CD8-positive, alpha-beta memory T cell (primary cell): ENCODE results near the gene F9. TPM values are rescaled to one million over a fixed set of nuclear protein-coding genes. Genes with fewer than 3 reads are reported as not detected.

Source experiments
- CTCF ChIA-PET: fragments of 350-600 bp; sonication (Branson Sonifier 250); formaldehyde crosslinking; loops from one replicate; lab custom pipeline; 2021; ENCODE audit warnings: antibody characterized with exemption; lab: Charles Lee
- POLR2A ChIA-PET: fragments of 350-600 bp; sonication (Branson Sonifier 250); formaldehyde crosslinking; loops from one replicate; lab custom pipeline; 2021; ENCODE audit warnings: antibody characterized with exemption; lab: Charles Lee
- DNase-seq, 5 donors: peaks; one replicate each; pipeline versions ENCODE4 v3.0.0 to v3.0.0-alpha.2; 2020 to 2022; ENCODE audit warnings: mixed read lengths in 1 of 5
- H3K27ac ChIP-seq: one replicate; pipeline ENCODE4 v1.7.0; 2013; ENCODE audit warnings: low read depth, mild to moderate bottlenecking, low read length, moderate library complexity
- H3K27me3 ChIP-seq: 2 replicates; pipeline ENCODE4 v1.7.0; 2013; ENCODE audit warnings: low read length, mild to moderate bottlenecking; ENCODE audit not compliant: insufficient read depth, poor library complexity, severe bottlenecking
- H3K36me3 ChIP-seq: 2 replicates; pipeline ENCODE4 v1.7.0; 2013; ENCODE audit warnings: mild to moderate bottlenecking, low read length, moderate library complexity; ENCODE audit not compliant: insufficient read depth
- H3K4me1 ChIP-seq: 2 replicates; pipeline ENCODE4 v1.7.0; 2013; ENCODE audit warnings: mild to moderate bottlenecking, low read length, moderate library complexity; ENCODE audit not compliant: insufficient read depth
- H3K4me3 ChIP-seq: 2 replicates; pipeline ENCODE4 v1.7.0; 2013; ENCODE audit warnings: mild to moderate bottlenecking, low read length
- H3K9me3 ChIP-seq: 2 replicates; pipeline ENCODE4 v1.7.0; 2013; ENCODE audit warnings: mild to moderate bottlenecking, low read length
- H3K27ac Mint-ChIP-seq, 8 donors: one replicate each; pipeline ENCODE4 v1.8.0; 2020 to 2021; ENCODE audit warnings: mixed read lengths in 8 of 8, mild to moderate bottlenecking in 6 of 8, inconsistent platforms in 3 of 8, moderate library complexity in 3 of 8
- H3K27me3 Mint-ChIP-seq, 2 donors: one replicate each; pipeline ENCODE4 v1.8.0; 2020 to 2021; ENCODE audit warnings: mixed read lengths in 2 of 2, mild to moderate bottlenecking in 1 of 2, moderate library complexity in 1 of 2
- H3K36me3 Mint-ChIP-seq, 3 donors: one replicate each; pipeline ENCODE4 v1.8.0; 2020 to 2021; ENCODE audit warnings: mixed read lengths in 3 of 3, inconsistent platforms in 1 of 3, mild to moderate bottlenecking in 1 of 3
- H3K4me1 Mint-ChIP-seq, 3 donors: one replicate each; pipeline ENCODE4 v1.8.0; 2020 to 2021; ENCODE audit warnings: mixed read lengths in 3 of 3, inconsistent platforms in 1 of 3, mild to moderate bottlenecking in 1 of 3
- H3K4me3 Mint-ChIP-seq, 7 donors: one replicate each; pipeline ENCODE4 v1.8.0; 2020 to 2021; ENCODE audit warnings: mixed read lengths in 7 of 7, mild to moderate bottlenecking in 6 of 7, moderate library complexity in 4 of 7, inconsistent platforms in 2 of 7
- H3K9me3 Mint-ChIP-seq, 5 donors: one replicate each; pipeline ENCODE4 v1.8.0; 2020 to 2022; ENCODE audit warnings: mixed read lengths in 5 of 5, mild to moderate bottlenecking in 3 of 5, moderate library complexity in 2 of 5, inconsistent platforms in 1 of 5
- polyA plus RNA-seq: library from polyadenylated mRNA; unstranded; fragments of 300-500 nt; fragmentation: Illumina TruSeq; gene quantifications from one replicate; pipeline ENCODE4 v1.2.3, GENCODE V29; 2021
- total RNA-seq, 2 experiments: library from RNA; stranded (reverse); gene quantifications; one replicate each; pipeline ENCODE4 v1.2.3, GENCODE V29; 2021

The F9 gene
- total and polyA plus RNA-seq, 3 experiments from 2014 or later: not detected

GRCh38 chrX:139533444-139533843 lies 2.9 kb downstream of the F9 start:
- H3K27ac Mint-ChIP-seq: peak overlapping the region in 1 of 8 donors; percentile 51
- H3K9me3 Mint-ChIP-seq: no peaks in the 10 kb centered on the region
- H3K27me3 Mint-ChIP-seq: peaks cover 0 to 4% of the 10 kb centered on the region in 2 donors
- no peak overlapping the region for H3K4me3 Mint-ChIP-seq
- H3K4me1 Mint-ChIP-seq: no peaks in the 10 kb centered on the region
- H3K4me3 ChIP-seq: no peak overlapping the region
- no peak overlapping the region for H3K27ac ChIP-seq
- H3K36me3 Mint-ChIP-seq: no peaks in the 10 kb centered on the region
- no peaks in the 10 kb centered on the region for H3K36me3 ChIP-seq
- H3K27me3 ChIP-seq: no peaks in the 10 kb centered on the region
- no peak for DNase-seq
- no peaks in the 10 kb centered on the region for H3K4me1 ChIP-seq
- H3K9me3 ChIP-seq: no peaks in the 10 kb centered on the region
- ChIA-PET POLR2A (no interaction called here), CTCF (no interaction called here)

GRCh38 chrX:139538907-139539790 lies 8.6 kb downstream of the F9 start:
- Histone ChIP-seq H3K4me3 (no peak overlapping the region), H3K9me3 (no peaks in the 10 kb centered on the region), H3K27me3 (no peaks in the 10 kb centered on the region), H3K27ac (no peak overlapping the region), H3K4me1 (no peaks in the 10 kb centered on the region), H3K36me3 (no peaks in the 10 kb centered on the region)
- H3K9me3 Mint-ChIP-seq: no peaks in the 10 kb centered on the region
- peaks cover 0 to 2% of the 10 kb centered on the region in 2 donors for H3K27me3 Mint-ChIP-seq
- no peak overlapping the region for H3K4me3 Mint-ChIP-seq
- H3K4me1 Mint-ChIP-seq: no peaks in the 10 kb centered on the region
- no peak overlapping the region for H3K27ac Mint-ChIP-seq
- ChIA-PET POLR2A (no interaction called here), CTCF (no interaction called here)
- no peak for DNase-seq
- H3K36me3 Mint-ChIP-seq: no peaks in the 10 kb centered on the region

- Histone ChIP-seq H3K27me3 (no peaks in the 10 kb centered on the region), H3K4me1 (no peaks in the 10 kb centered on the region), H3K27ac (no peak overlapping the region), H3K4me3 (no peak overlapping the region), H3K9me3 (no peaks in the 10 kb centered on the region), H3K36me3 (no peaks in the 10 kb centered on the region)
- Mint-ChIP-seq H3K9me3 (no peaks in the 10 kb centered on the region), H3K36me3 (no peaks in the 10 kb centered on the region), H3K4me1 (no peaks in the 10 kb centered on the region), H3K27me3 (peaks cover 0 to 4% of the 10 kb centered on the region in 2 donors), H3K27ac (no peak overlapping the region), H3K4me3 (no peak overlapping the region)
- POLR2A ChIA-PET: no interaction called here
- DNase-seq: no peak
- CTCF ChIA-PET: no interaction called here
Observed at GRCh38 chrX:139542652-139543051, 12.1 kb downstream of the F9 start.

- H3K27me3 Mint-ChIP-seq: peaks cover 0 to 1% of the 10 kb centered on the region in 2 donors
- H3K36me3 Mint-ChIP-seq: no peaks in the 10 kb centered on the region
- H3K4me1 ChIP-seq: no peaks in the 10 kb centered on the region
- H3K4me3 ChIP-seq: no peak overlapping the region
- H3K27ac Mint-ChIP-seq: no peak overlapping the region
- H3K27me3 ChIP-seq: no peaks in the 10 kb centered on the region
- no peaks in the 10 kb centered on the region for H3K9me3 ChIP-seq
- no peaks in the 10 kb centered on the region for H3K9me3 Mint-ChIP-seq
- H3K27ac ChIP-seq: no peak overlapping the region
- DNase-seq: no peak
- no peak overlapping the region for H3K4me3 Mint-ChIP-seq
- ChIA-PET POLR2A (no interaction called here), CTCF (no interaction called here)
- no peaks in the 10 kb centered on the region for H3K36me3 ChIP-seq
- H3K4me1 Mint-ChIP-seq: no peaks in the 10 kb centered on the region
Observed at GRCh38 chrX:139543920-139544319, 13.4 kb downstream of the F9 start.

- H3K27me3 Mint-ChIP-seq: peaks cover 0 to 1% of the 10 kb centered on the region in 2 donors
- no peaks in the 10 kb centered on the region for H3K4me1 ChIP-seq
- no peaks in the 10 kb centered on the region for H3K27me3 ChIP-seq
- no peaks in the 10 kb centered on the region for H3K9me3 ChIP-seq
- H3K9me3 Mint-ChIP-seq: no peaks in the 10 kb centered on the region
- no peak overlapping the region for H3K27ac ChIP-seq
- ChIA-PET CTCF (no interaction called here), POLR2A (no interaction called here)
- H3K4me3 ChIP-seq: no peak overlapping the region
- no peak overlapping the region for H3K4me3 Mint-ChIP-seq
- H3K4me1 Mint-ChIP-seq: no peaks in the 10 kb centered on the region
- DNase-seq: no peak
- H3K27ac Mint-ChIP-seq: no peak overlapping the region
- H3K36me3 ChIP-seq: no peaks in the 10 kb centered on the region
- no peaks in the 10 kb centered on the region for H3K36me3 Mint-ChIP-seq
Observed at GRCh38 chrX:139544591-139544990, 14.1 kb downstream of the F9 start.

GRCh38 chrX:139554376-139554775 lies 23.8 kb downstream of the F9 start:
- Histone ChIP-seq H3K36me3 (no peaks in the 10 kb centered on the region), H3K27ac (no peak overlapping the region), H3K27me3 (no peaks in the 10 kb centered on the region), H3K9me3 (no peaks in the 10 kb centered on the region), H3K4me3 (no peak overlapping the region), H3K4me1 (no peaks in the 10 kb centered on the region)
- no peak for DNase-seq
- Mint-ChIP-seq H3K36me3 (no peaks in the 10 kb centered on the region), H3K4me3 (no peak overlapping the region), H3K9me3 (peaks cover 0 to 2% (median 0%) of the 10 kb centered on the region in 5 donors), H3K27me3 (peaks cover 12 to 21% of the 10 kb centered on the region in 2 donors), H3K27ac (no peak overlapping the region), H3K4me1 (peaks cover 0 to 13% (median 5%) of the 10 kb centered on the region in 3 donors)
- ChIA-PET CTCF (no interaction called here), POLR2A (no interaction called here)

GRCh38 chrX:139554991-139555675 lies 24.6 kb downstream of the F9 start:
- ChIA-PET POLR2A (no interaction called here), CTCF (no interaction called here)
- Histone ChIP-seq H3K27ac (no peak overlapping the region), H3K4me1 (no peaks in the 10 kb centered on the region), H3K4me3 (no peak overlapping the region), H3K36me3 (no peaks in the 10 kb centered on the region), H3K9me3 (no peaks in the 10 kb centered on the region), H3K27me3 (no peaks in the 10 kb centered on the region)
- DNase-seq: no peak
- Mint-ChIP-seq H3K9me3 (peaks cover 0 to 2% (median 0%) of the 10 kb centered on the region in 5 donors), H3K27me3 (peaks cover 12 to 21% of the 10 kb centered on the region in 2 donors), H3K4me1 (peaks cover 0 to 13% (median 5%) of the 10 kb centered on the region in 3 donors), H3K36me3 (no peaks in the 10 kb centered on the region), H3K27ac (no peak overlapping the region), H3K4me3 (no peak overlapping the region)

- no peak overlapping the region for H3K27ac Mint-ChIP-seq
- no peak for DNase-seq
- no peak overlapping the region for H3K4me3 Mint-ChIP-seq
- ChIA-PET POLR2A (no interaction called here), CTCF (no interaction called here)
- no peaks in the 10 kb centered on the region for H3K36me3 ChIP-seq
- peaks cover 0 to 1% (median 0%) of the 10 kb centered on the region in 5 donors for H3K9me3 Mint-ChIP-seq
- peaks cover 5 to 11% of the 10 kb centered on the region in 2 donors for H3K27me3 Mint-ChIP-seq
- H3K27me3 ChIP-seq: no peaks in the 10 kb centered on the region
- no peak overlapping the region for H3K27ac ChIP-seq
- H3K4me1 Mint-ChIP-seq: peaks cover 0 to 3% (median 0%) of the 10 kb centered on the region in 3 donors
- H3K9me3 ChIP-seq: no peaks in the 10 kb centered on the region
- no peaks in the 10 kb centered on the region for H3K4me1 ChIP-seq
- H3K36me3 Mint-ChIP-seq: no peaks in the 10 kb centered on the region
- H3K4me3 ChIP-seq: no peak overlapping the region
Observed at GRCh38 chrX:139559383-139560042, 29.0 kb downstream of the F9 start.
